Right cardiac atrium (tissue), 5 donors: ENCODE results near the gene RTN4IP1. TPM values are rescaled to one million over a fixed set of nuclear protein-coding genes. Genes with fewer than 3 reads are reported as not detected.

ENCODE experiments used
- ATAC-seq, 2 donors: fragments of 200-7000 bp; cut with Tn5 transposase; one replicate each; pipeline versions ENCODE4 v1.8.0 to v1.9.1; 2020; ENCODE audit warnings: moderate library complexity in 2 of 2, mild to moderate bottlenecking in 1 of 2
- DNase-seq, 3 donors: peaks; one replicate each; pipeline ENCODE4 v3.0.0-alpha.2; 2020
- H3K27ac ChIP-seq: one replicate; pipeline ENCODE4 v1.5.1; 2013; ENCODE audit warnings: mild to moderate bottlenecking, low read length, control low read depth, moderate library complexity
- H3K27me3 ChIP-seq: one replicate; pipeline ENCODE4 v1.6.1; 2013; ENCODE audit not compliant: control insufficient read depth, insufficient read depth
- H3K4me1 ChIP-seq: one replicate; pipeline ENCODE4 v1.6.1; 2013; ENCODE audit warnings: low read length; ENCODE audit not compliant: control insufficient read depth, insufficient read depth
- H3K4me3 ChIP-seq: one replicate; pipeline ENCODE4 v1.5.1; 2013; ENCODE audit warnings: low read length, control low read depth
- H3K9me3 ChIP-seq: one replicate; pipeline ENCODE4 v1.6.1; 2013; ENCODE audit warnings: low read length; ENCODE audit not compliant: control insufficient read depth
- WGBS: extraction: QIAGEN DNeasy Blood & Tissue Kit; methylation state at CpG from one replicate; pipeline ENCODE4 v1.1.7; 2013; 5-methylcytosine and 5-hydroxymethylcytosine counted together
- intact Hi-C, 4 donors: fragments of 100-400 bp; cut with DNase I; formaldehyde crosslinking; loops; one replicate each; pipeline versions ENCODE4 v1.11.0 to v1.14.0; 2022 to 2023
- long read RNA-seq, 4 donors: library from polyadenylated mRNA; unstranded; transcript quantifications; one replicate each; pipeline ENCODE4 v2.0.0, GENCODE V29; 2020 to 2021
- polyA plus RNA-seq: library from polyadenylated mRNA; stranded (reverse); fragments of 200-250 nt; gene quantifications from one replicate; pipeline ENCODE4 v1.2.3, GENCODE V29; 2013
- total RNA-seq, 4 donors: library from RNA; stranded (reverse); fragmentation: NEBNext Ultra II Directional; extraction: Animal tissue kit (Norgen Biotek cat#: 25700); gene quantifications; one replicate each; pipeline ENCODE4 v1.2.1, GENCODE V29; 2021
- donor health status: healthy with polysubstance abuse.
- donor health status: DM: no; HTN: yes; CAD: no.
- donor health status: DM: no; HTN: no; CAD: no.
- donor health status: DM: no; HTN: yes; CAD: no; lungs with severe emphysema.
- donor health status: DM: yes; HTN: yes; CAD: no.

The RTN4IP1 gene, protein sequence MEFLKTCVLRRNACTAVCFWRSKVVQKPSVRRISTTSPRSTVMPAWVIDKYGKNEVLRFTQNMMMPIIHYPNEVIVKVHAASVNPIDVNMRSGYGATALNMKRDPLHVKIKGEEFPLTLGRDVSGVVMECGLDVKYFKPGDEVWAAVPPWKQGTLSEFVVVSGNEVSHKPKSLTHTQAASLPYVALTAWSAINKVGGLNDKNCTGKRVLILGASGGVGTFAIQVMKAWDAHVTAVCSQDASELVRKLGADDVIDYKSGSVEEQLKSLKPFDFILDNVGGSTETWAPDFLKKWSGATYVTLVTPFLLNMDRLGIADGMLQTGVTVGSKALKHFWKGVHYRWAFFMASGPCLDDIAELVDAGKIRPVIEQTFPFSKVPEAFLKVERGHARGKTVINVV
- total RNA-seq (10 to 100 TPM in 3 of 4 donors, 1 to 10 TPM in 1; 9.5 to 15.7 (median 11.8) TPM), polyA plus RNA-seq (17.4 TPM)
- long read RNA-seq, donor 1, transcript RTN4IP1-201 (9 exons, 1,682 nt) = major isoform, 28 of 31 reads
- long read RNA-seq, donor 1, partial matches to known transcripts = 0 of 31 reads
- long read RNA-seq, donor 1, other reads (novel, unspliced or antisense) = 3 of 31 reads
- long read RNA-seq, donor 2, transcript RTN4IP1-201 (9 exons, 1,682 nt) = major isoform, 7 of 7 reads
- long read RNA-seq, donor 2, partial matches to known transcripts = 0 of 7 reads
- long read RNA-seq, donor 2, other reads (novel, unspliced or antisense) = 0 of 7 reads
- long read RNA-seq, donor 3, transcript RTN4IP1-201 (9 exons, 1,682 nt) = major isoform, 27 of 30 reads
- long read RNA-seq, donor 3, partial matches to known transcripts = 0 of 30 reads
- long read RNA-seq, donor 3, other reads (novel, unspliced or antisense) = 3 of 30 reads
- long read RNA-seq, donor 4, transcript RTN4IP1-201 (9 exons, 1,682 nt) = major isoform, 12 of 12 reads
- long read RNA-seq, donor 4, partial matches to known transcripts = 0 of 12 reads
- long read RNA-seq, donor 4, other reads (novel, unspliced or antisense) = 0 of 12 reads

DNA sequence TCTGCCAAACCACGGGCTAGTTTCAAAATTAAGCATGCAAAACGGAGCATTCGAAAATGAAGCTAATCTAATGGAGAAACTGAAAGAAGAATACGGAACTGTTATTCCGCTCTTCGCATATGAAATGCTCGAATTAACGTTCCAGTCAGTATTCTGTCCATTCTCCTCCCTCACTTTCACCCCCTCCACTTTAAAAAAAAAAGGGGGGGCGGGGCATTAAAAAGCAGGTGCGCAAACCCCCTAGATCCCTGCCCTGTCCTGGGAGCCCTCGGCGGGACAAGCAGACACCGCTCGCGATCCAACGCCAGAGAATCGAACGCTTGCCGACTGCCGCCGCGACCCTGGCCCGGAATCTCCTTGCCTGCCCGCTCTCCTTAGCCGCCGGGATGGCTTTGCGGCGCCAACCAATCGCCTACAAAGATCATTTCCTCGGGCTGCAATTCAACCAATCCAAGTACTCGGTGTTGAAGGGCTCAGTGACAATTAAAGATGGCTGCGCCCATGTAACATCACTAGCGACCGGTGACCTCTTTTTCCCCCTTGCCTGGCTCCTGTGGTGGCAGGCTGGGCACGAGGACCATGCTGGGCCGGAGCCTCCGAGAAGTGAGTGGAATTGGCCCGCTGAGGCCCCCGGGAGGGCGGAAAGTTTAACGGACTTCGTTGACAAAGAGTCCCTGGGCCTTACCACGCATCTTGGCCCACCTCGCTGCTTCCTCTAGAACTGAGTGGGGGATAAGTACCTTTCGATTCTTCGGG, at the start of gene RTN4IP1, which contains the start of gene QRSL1:
RTN4IP1 (minus strand) TSS at position 396 of the 756 bp plus-strand sequence. CDS start 477 bp downstream, outside the sequence.
QRSL1 (plus strand) TSS at position 476 of the 756 bp plus-strand sequence; CDS start at position 580, 104 bp downstream.
- Histone ChIP-seq H3K27ac (peak within 1 kb of the TSS; percentile 86), H3K4me3 (peak within 1 kb of the TSS; percentile 99), H3K4me1 (peaks cover 2% of the 10 kb centered on the region), H3K9me3 (no peaks in the 10 kb centered on the region), H3K27me3 (no peaks in the 10 kb centered on the region)
- WGBS = under 1% methylated on average over 46 of the region's 46 CpGs
- ATAC-seq (peak; percentile 99 to 100), DNase-seq (peak; percentile 84 to 92 (median 91))
- intact Hi-C loops = no loop called here

DNA sequence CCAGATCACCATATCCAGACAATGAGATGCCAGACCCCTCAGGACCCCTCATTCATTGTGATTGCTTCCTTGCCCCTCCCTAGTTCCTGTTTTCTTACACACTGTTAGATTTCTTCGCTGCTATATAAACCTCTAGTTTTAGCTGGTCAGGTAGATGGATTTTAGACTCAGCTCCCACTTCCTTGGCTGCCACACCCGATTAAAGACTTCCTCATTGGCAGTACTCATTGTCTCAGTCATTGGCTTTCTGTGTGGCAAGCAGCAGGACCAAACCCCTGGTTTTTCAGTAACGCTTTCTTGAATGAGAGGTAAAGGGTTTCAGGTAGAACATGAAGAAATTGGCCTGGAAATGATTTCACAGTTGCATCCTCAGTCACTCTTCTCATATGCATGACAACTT, 48.0 kb upstream of the RTN4IP1 start:
- Histone ChIP-seq H3K4me3 (no peak overlapping the region), H3K27ac (no peak overlapping the region), H3K4me1 (no peaks in the 10 kb centered on the region), H3K9me3 (no peaks in the 10 kb centered on the region), H3K27me3 (no peaks in the 10 kb centered on the region)
- WGBS = 79% methylated on average over 3 of the region's 3 CpGs
- ATAC-seq = no peak
- DNase-seq = no peak
- intact Hi-C loops = no loop called here

DNA sequence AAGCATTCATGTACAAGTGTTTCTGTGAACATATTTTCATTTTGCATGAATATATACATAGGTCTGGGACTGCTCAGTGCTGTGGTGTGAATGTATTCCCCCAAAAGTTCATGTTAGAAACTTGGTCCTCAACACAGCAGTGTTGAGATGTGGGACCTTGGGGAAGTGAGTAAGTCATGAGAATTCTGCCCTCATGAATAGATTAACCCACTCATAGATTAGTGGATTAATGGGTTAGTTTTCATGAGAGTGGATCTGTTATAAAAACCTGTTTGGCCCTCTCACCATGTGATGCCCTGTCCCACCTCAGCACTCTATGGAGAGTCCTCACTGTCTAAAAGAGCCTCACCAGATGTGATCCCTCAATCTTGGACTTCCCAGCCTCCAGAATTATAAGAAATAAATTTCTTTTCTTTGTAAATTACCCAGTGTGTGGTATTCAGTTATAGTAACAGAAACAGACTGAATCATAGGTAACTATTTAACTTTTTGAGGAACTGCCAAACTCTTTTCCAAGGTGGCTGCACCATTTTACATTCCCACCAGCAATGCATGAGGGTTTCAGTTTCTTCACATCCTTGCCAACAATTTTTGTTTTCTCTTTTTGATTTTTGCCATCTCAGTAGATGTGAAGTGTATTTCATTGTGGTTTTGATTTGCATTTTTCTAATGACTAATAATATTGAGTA, 45.4 kb upstream of the RTN4IP1 start:
- Histone ChIP-seq H3K27ac (no peak overlapping the region), H3K27me3 (no peaks in the 10 kb centered on the region), H3K4me3 (no peak overlapping the region), H3K4me1 (no peaks in the 10 kb centered on the region), H3K9me3 (no peaks in the 10 kb centered on the region)
- ATAC-seq (no peak), DNase-seq (no peak)
- intact Hi-C loops = no loop called here

DNA sequence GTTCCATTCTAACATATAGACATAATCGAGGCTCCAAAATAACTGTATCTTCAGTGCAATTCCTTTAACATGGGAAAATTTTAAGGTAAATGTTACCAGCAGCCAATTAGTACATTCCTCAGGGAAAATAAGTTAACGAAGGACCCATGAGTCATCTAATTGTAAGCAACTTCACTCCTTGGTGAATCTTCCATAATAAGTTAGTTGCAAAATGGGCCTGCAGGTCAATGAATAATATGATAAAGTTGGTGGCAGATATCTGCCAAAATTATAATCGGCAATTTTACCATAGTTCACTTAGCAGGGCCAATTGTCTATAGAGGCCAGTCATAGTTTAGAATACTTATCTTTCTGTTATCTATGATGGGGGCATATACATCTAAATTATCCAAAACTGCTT, 42.4 kb upstream of the RTN4IP1 start:
- ATAC-seq = no peak
- H3K27me3 ChIP-seq = no peaks in the 10 kb centered on the region
- H3K27ac ChIP-seq = no peak overlapping the region
- H3K4me1 ChIP-seq = no peaks in the 10 kb centered on the region
- H3K4me3 ChIP-seq = no peak overlapping the region
- WGBS = 89% methylated on average over 3 of the region's 3 CpGs
- intact Hi-C loops = no loop called here
- H3K9me3 ChIP-seq = no peaks in the 10 kb centered on the region
- DNase-seq = no peak

DNA sequence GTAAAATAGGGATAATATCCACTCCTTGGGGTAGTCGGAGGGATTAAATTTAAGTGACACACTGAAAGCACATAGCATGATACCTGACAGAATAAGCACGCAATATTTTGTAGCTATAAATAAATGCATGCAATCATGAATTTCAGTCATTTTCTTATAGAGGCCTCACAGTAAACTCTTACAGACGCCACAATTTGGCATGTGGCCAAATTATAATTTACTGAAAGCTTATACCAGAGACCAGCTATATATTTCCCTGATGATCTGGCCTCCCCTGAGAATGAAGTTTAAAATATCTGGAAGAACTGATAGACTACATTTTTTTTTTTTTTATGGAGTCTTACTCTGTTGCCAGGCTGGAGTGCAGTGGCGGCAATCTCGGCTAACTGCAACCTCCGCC, 40.9 kb upstream of the RTN4IP1 start:
- Histone ChIP-seq H3K27me3 (no peaks in the 10 kb centered on the region), H3K4me3 (no peak overlapping the region), H3K4me1 (no peaks in the 10 kb centered on the region), H3K9me3 (no peaks in the 10 kb centered on the region), H3K27ac (no peak overlapping the region)
- ATAC-seq = no peak
- 89% methylated on average over 6 of the region's 6 CpGs for WGBS
- intact Hi-C loops = no loop called here
- no peak for DNase-seq

DNA sequence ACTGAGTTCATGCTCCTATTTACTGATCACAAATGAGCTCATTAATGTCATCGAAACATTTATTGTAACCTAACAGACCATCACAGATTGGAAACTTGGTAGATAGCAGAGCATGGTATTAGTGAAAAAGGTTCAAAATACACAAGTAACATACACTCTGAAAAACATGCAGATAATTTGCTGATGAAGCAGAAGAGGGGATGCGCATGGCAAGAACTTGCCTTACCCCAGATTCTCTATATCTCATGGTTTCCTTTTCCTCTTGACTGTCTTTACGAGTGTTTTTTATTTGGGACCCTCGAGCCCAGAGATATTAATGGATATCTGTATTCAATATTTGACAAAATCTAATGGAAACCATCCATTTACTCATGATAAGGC, 37.7 kb upstream of the RTN4IP1 start:
- no peaks in the 10 kb centered on the region for H3K27me3 ChIP-seq
- H3K4me3 ChIP-seq = no peak overlapping the region
- intact Hi-C loops = no loop called here
- ATAC-seq (no peak), DNase-seq (no peak)
- no peak overlapping the region for H3K27ac ChIP-seq
- 95% methylated on average over 4 of the region's 4 CpGs for WGBS
- H3K4me1 ChIP-seq = no peaks in the 10 kb centered on the region
- no peaks in the 10 kb centered on the region for H3K9me3 ChIP-seq

DNA sequence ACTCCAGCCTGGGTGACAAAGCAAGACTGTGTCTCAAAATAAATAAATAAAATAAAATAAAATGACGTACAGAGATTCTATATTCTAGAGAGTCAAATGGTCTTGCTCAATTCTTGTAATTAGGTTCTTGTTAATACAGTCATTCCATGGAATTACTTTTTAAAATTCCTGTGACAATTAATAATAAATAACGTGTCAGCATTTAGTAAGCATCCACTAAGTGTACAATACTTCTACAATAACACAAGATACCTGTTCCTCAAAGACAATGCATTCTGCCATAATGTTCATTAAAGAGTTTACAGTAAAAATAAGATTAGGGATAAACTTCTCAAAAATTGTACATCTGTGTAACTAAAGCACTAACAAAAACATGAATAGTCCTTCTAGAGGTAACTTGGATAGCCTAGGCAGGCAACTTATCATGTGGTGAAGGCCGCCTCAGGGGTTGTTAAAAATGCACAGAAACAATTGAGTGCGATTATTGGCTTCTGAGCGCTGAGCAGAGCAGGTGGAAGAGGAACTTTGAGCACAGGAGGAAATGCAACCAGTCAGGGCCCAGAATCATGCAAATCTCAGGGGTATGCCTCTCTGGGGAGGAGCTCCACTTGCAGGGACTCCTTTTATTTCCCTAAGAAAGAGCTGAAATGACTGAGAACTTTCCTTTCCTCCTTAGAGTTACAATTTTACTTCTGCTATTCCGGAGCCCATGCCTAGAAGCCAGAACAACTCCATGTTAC, 37.2 kb upstream of the RTN4IP1 start:
- 85% methylated on average over 6 of the region's 6 CpGs for WGBS
- DNase-seq = no peak
- Histone ChIP-seq H3K4me1 (no peaks in the 10 kb centered on the region), H3K4me3 (no peak overlapping the region), H3K27ac (no peak overlapping the region), H3K27me3 (no peaks in the 10 kb centered on the region), H3K9me3 (no peaks in the 10 kb centered on the region)
- ATAC-seq = no peak
- intact Hi-C loops = no loop called here

DNA sequence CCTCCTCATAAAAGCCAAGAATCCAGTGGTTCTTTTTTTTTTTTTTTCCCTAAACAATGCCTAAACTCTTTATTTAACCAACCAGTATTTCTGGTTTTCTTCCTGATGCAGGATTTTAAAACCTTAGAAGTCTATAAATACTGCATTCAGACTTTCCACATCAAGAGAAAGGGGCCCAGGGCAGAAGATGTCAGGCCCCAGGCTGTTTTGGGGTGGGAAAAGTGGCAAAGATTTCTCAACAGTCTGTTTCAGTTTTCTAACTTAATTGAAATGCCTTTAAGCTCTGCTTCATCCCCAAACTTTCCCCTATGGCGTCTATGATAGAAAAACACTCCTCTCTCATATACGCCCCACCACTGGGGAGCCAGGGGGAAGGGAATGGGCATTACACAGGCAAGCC, 33.2 kb upstream of the RTN4IP1 start:
- Histone ChIP-seq H3K27me3 (no peaks in the 10 kb centered on the region), H3K4me3 (no peak overlapping the region), H3K27ac (no peak overlapping the region), H3K9me3 (no peaks in the 10 kb centered on the region), H3K4me1 (no peaks in the 10 kb centered on the region)
- 95% methylated on average over 2 of the region's 2 CpGs for WGBS
- intact Hi-C loops = no loop called here
- ATAC-seq = no peak
- no peak for DNase-seq

DNA sequence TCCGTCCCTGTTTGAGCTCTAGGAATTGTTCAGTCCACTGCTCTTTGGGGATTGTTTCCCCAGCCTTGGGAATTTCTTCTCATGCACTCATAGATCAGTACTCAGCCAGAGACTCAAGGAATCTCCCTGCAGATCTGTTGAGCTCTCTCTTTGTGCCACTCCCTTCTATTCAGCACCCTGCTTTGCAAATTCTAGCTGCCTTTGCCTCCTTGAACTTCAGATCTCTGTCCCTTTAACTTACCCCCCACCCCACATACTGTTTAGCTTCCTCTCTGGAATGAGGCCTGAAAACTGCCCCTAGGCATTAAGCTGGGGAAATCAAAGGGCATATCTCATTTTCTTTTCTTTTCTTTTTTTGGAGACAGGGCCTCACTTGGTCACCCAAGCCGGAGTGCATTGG, 30.6 kb upstream of the RTN4IP1 start:
- DNase-seq (no peak), ATAC-seq (no peak)
- Histone ChIP-seq H3K27me3 (no peaks in the 10 kb centered on the region), H3K27ac (no peak overlapping the region), H3K4me1 (no peaks in the 10 kb centered on the region), H3K4me3 (no peak overlapping the region), H3K9me3 (no peaks in the 10 kb centered on the region)
- 97% methylated on average over 2 of the region's 2 CpGs for WGBS
- intact Hi-C loops = no loop called here

DNA sequence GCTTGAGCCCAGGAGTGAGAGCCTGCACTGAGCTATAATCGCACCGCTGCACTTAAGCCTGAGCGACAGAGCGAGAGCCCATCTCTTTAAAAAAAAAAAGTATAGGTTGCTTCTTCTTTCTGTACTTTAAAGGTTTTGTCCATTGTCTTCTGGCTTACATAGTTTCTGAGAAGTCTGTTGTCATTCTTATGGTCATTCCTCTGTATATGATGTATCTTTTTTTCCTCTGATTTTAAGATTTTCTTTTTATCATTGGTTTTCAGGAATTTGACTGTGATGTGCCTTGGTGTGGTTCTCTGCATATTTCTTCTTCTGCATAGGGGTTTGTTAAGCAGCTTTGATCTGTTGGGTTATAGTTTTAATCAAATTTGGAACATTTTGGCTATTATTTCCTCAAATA, 29.2 kb upstream of the RTN4IP1 start:
- 97% methylated on average over 4 of the region's 4 CpGs for WGBS
- no peak for ATAC-seq

More for the DNA sequence above, 29.2 kb upstream of the RTN4IP1 start:
- DNase-seq = no peak
- intact Hi-C loops = no loop called here
- H3K27ac ChIP-seq = no peak overlapping the region
- no peaks in the 10 kb centered on the region for H3K9me3 ChIP-seq
- H3K27me3 ChIP-seq = no peaks in the 10 kb centered on the region
- H3K4me1 ChIP-seq = no peaks in the 10 kb centered on the region
- H3K4me3 ChIP-seq = no peak overlapping the region
